ENCODE measurements around the gene PRSS48.

GRCh38 chr4:151228189-151229119, 48.5 kb upstream of the PRSS48 start:
- TF ChIP-seq GATA2 (IDR thresholded peaks at IDR 0.05; ENCODE audit: low read depth, low read length), result no peak
- no peak for TF ChIP-seq GATA3 (IDR thresholded peaks at IDR 0.05; ENCODE audit: low read depth, low read length)
